NCI-H1436 treated with DMSO at 0.1 percent for 48 hours (cell line): ENCODE measurements around the gene CAMTA2.
A peak's percentile ranks its signal among the peaks of the same experiment; 100 is the strongest.
"Not testable (repeated sequence)": the region's sequence is repeated elsewhere in the genome, so short reads cannot be mapped to it uniquely, and the experiment has no call there.

Source experiments
- DNase-seq: peaks from one replicate; lab custom pipeline; 2025; lab: John Stamatoyannopoulos, UW

The CAMTA2 gene

GRCh38 chr17:4986951-4987766 is at the start of gene CAMTA2:
Gene CAMTA2 (minus strand): TSS chr17:4987675. CDS start chr17:4986222, 1,453 bp downstream.
- peak; percentile 33 for DNase-seq

- no peak for DNase-seq
Measured at GRCh38 chr17:5035315-5035714, 47.8 kb upstream of the CAMTA2 start, which contains the start of gene SLC52A1. Gene SLC52A1 (minus strand): TSS chr17:5035426. CDS start chr17:5034606, 820 bp downstream.

GRCh38 chr17:5034651-5035050 is 47.2 kb upstream of the CAMTA2 start:
- no peak for DNase-seq

GRCh38 chr17:5034063-5034462 is 46.6 kb upstream of the CAMTA2 start:
- no peak for DNase-seq

GRCh38 chr17:5033352-5034015 is 46.0 kb upstream of the CAMTA2 start:
- no peak for DNase-seq

GRCh38 chr17:5032865-5033264 is 45.4 kb upstream of the CAMTA2 start:
- no peak for DNase-seq

GRCh38 chr17:5031365-5032082 is 44.0 kb upstream of the CAMTA2 start:
- DNase-seq = peak; percentile 19

GRCh38 chr17:5030168-5030567 is 42.7 kb upstream of the CAMTA2 start:
- DNase-seq = not testable (repeated sequence)

GRCh38 chr17:5027916-5028315 is 40.4 kb upstream of the CAMTA2 start:
- no peak for DNase-seq

- no peak for DNase-seq
Measured at GRCh38 chr17:5027299-5027698, 39.8 kb upstream of the CAMTA2 start.

- DNase-seq = no peak
Measured at GRCh38 chr17:5024604-5025003, 37.1 kb upstream of the CAMTA2 start.

GRCh38 chr17:5023588-5024147 is 36.2 kb upstream of the CAMTA2 start:
- DNase-seq = no peak

- DNase-seq = no peak
Measured at GRCh38 chr17:5022171-5022711, 34.8 kb upstream of the CAMTA2 start.

GRCh38 chr17:5020502-5021023 is 33.1 kb upstream of the CAMTA2 start:
- no peak for DNase-seq

- DNase-seq = no peak
Measured at GRCh38 chr17:5019475-5019956, 32.0 kb upstream of the CAMTA2 start.

GRCh38 chr17:5014357-5014756 is 26.9 kb upstream of the CAMTA2 start:
- no peak for DNase-seq

- no peak for DNase-seq
Measured at GRCh38 chr17:5011928-5012327, 24.5 kb upstream of the CAMTA2 start.

- no peak for DNase-seq
Measured at GRCh38 chr17:5003214-5003867, 15.9 kb upstream of the CAMTA2 start.

- no peak for DNase-seq
Measured at GRCh38 chr17:5002121-5002788, 14.8 kb upstream of the CAMTA2 start.

- no peak for DNase-seq
Measured at GRCh38 chr17:5000237-5000639, 12.8 kb upstream of the CAMTA2 start.
